Neutrophil (primary cell): ENCODE results near the gene WDFY3.

Source experiments
- H3K27ac ChIP-seq: fragments of 200-600 bp; sonication (generic); 2 replicates; pipeline ENCODE4 v1.5.1; 2016; ENCODE audit warnings: mild to moderate bottlenecking, moderate library complexity
- H3K27me3 ChIP-seq: fragments of 200-600 bp; sonication (generic); 2 replicates; pipeline ENCODE4 v1.6.0; 2016; ENCODE audit warnings: mild to moderate bottlenecking
- H3K36me3 ChIP-seq: fragments of 200-600 bp; sonication (generic); 2 replicates; pipeline ENCODE4 v1.5.1; 2017
- H3K4me1 ChIP-seq, 2 experiments: fragments of 200-600 bp in 1 of 2; sonication (generic) in 1 of 2; 1 replicate in 1 of 2; 2 replicates in 1 of 2; pipeline versions ENCODE4 v1.5.1 to v1.6.1; 2013 to 2016; ENCODE audit warnings: low read depth in 1 of 2, low read length in 1 of 2, mild to moderate bottlenecking in 1 of 2, moderate library complexity in 1 of 2; ENCODE audit not compliant: control insufficient read depth in 1 of 2, insufficient read depth in 1 of 2
- H3K4me3 ChIP-seq, 2 experiments: fragments of 200-600 bp in 1 of 2; sonication (generic) in 1 of 2; 1 replicate in 1 of 2; 2 replicates in 1 of 2; pipeline ENCODE4 v1.5.1; 2013 to 2016; ENCODE audit warnings: low read depth in 1 of 2, low read length in 1 of 2, mild to moderate bottlenecking in 1 of 2, moderate library complexity in 1 of 2
- H3K9me3 ChIP-seq: fragments of 200-600 bp; sonication (generic); 2 replicates; pipeline ENCODE4 v1.5.1; 2016
- CTCF ChIP-seq: fragments of 200-600 bp; sonication (generic); IDR thresholded peaks from 2 replicates; pipeline ENCODE4 v1.5.1; 2016; ENCODE audit warnings: antibody characterized with exemption

WDFY3 gene

GRCh38 chr4:84727491-84727890 lies 239.0 kb downstream of the WDFY3 start:
- Histone ChIP-seq H3K4me3 (no peak overlapping the region), H3K4me1 (peaks cover 0 to 6% of the 10 kb centered on the region in 2 experiments), H3K27me3 (no peaks in the 10 kb centered on the region), H3K27ac (peak overlapping the region; percentile 41), H3K9me3 (no peaks in the 10 kb centered on the region), H3K36me3 (peaks cover 57% of the 10 kb centered on the region)
- TF ChIP-seq CTCF, result no peak

- H3K4me3 ChIP-seq, result no peak overlapping the region
- H3K27me3 ChIP-seq, result no peaks in the 10 kb centered on the region
- TF ChIP-seq CTCF, result no peak
- H3K9me3 ChIP-seq, result no peaks in the 10 kb centered on the region
- peaks cover 0 to 6% of the 10 kb centered on the region in 2 experiments for H3K4me1 ChIP-seq
- H3K36me3 ChIP-seq, result peaks cover 57% of the 10 kb centered on the region
- no peak overlapping the region for H3K27ac ChIP-seq
Observed at GRCh38 chr4:84726356-84726755, 240.1 kb downstream of the WDFY3 start.

- Histone ChIP-seq H3K27ac (no peak overlapping the region), H3K9me3 (no peaks in the 10 kb centered on the region), H3K4me1 (peaks cover 0 to 6% of the 10 kb centered on the region in 2 experiments), H3K36me3 (peaks cover 79% of the 10 kb centered on the region), H3K27me3 (no peaks in the 10 kb centered on the region), H3K4me3 (no peak overlapping the region)
- TF ChIP-seq CTCF, result no peak
Observed at GRCh38 chr4:84722720-84723119, 243.8 kb downstream of the WDFY3 start.

- no peaks in the 10 kb centered on the region for H3K9me3 ChIP-seq
- no peak overlapping the region for H3K4me3 ChIP-seq
- TF ChIP-seq CTCF, result no peak
- H3K36me3 ChIP-seq, result peaks cover 98% of the 10 kb centered on the region
- H3K4me1 ChIP-seq, result no peaks in the 10 kb centered on the region
- H3K27me3 ChIP-seq, result no peaks in the 10 kb centered on the region
- H3K27ac ChIP-seq, result no peak overlapping the region
Observed at GRCh38 chr4:84719115-84719514, 247.4 kb downstream of the WDFY3 start.

- no peak for TF ChIP-seq CTCF
- Histone ChIP-seq H3K4me3 (no peak overlapping the region), H3K9me3 (no peaks in the 10 kb centered on the region), H3K36me3 (peaks cover 98% of the 10 kb centered on the region), H3K27me3 (no peaks in the 10 kb centered on the region), H3K4me1 (no peaks in the 10 kb centered on the region), H3K27ac (no peak overlapping the region)
Observed at GRCh38 chr4:84718699-84719098, 247.8 kb downstream of the WDFY3 start.

- Histone ChIP-seq H3K36me3 (peaks cover 100% of the 10 kb centered on the region), H3K4me3 (no peak overlapping the region), H3K9me3 (no peaks in the 10 kb centered on the region), H3K27me3 (no peaks in the 10 kb centered on the region), H3K4me1 (no peaks in the 10 kb centered on the region), H3K27ac (no peak overlapping the region)
- TF ChIP-seq CTCF, result no peak
Observed at GRCh38 chr4:84710548-84710947, 255.9 kb downstream of the WDFY3 start.
